CD14-positive monocyte (primary cell): ENCODE data around the gene KDM4C. TPM values are rescaled to one million over a fixed set of nuclear protein-coding genes. Genes with fewer than 3 reads are reported as not detected.
A peak's percentile ranks its signal among the peaks of the same experiment; 100 is the strongest.

Experiments used
- DNase-seq, 3 donors: peaks; one replicate each; pipeline ENCODE4 v3.0.0-alpha.2; 2011 to 2022
- H2AFZ ChIP-seq: 2 replicates; pipeline ENCODE4 v1.6.0; 2012; ENCODE audit warnings: mild to moderate bottlenecking, low read depth, low read length, inconsistent platforms; ENCODE audit not compliant: insufficient read depth, poor library complexity, severe bottlenecking
- H3K27ac ChIP-seq, 2 donors: 1 replicate in 1 of 2; 2 replicates in 1 of 2; pipeline ENCODE4 v1.5.1; 2012 to 2013; ENCODE audit warnings: low read length in 2 of 2, control low read depth in 1 of 2, inconsistent platforms in 1 of 2, low read depth in 1 of 2, mild to moderate bottlenecking in 1 of 2
- H3K27me3 ChIP-seq, 2 donors: one replicate each; pipeline versions ENCODE4 v1.6.0 to v1.6.1; 2011 to 2013; ENCODE audit warnings: low read length in 2 of 2; ENCODE audit not compliant: control insufficient read depth in 2 of 2, insufficient read depth in 2 of 2
- H3K36me3 ChIP-seq, 2 donors: replicated peaks in 1 of 2; 1 replicate in 1 of 2; 2 replicates in 1 of 2; pipeline versions ENCODE4 v1.5.1 to v1.6.1; 2012 to 2013; ENCODE audit warnings: low read length in 2 of 2, control low read depth in 1 of 2, inconsistent platforms in 1 of 2, mild to moderate bottlenecking in 1 of 2; ENCODE audit not compliant: insufficient read depth in 2 of 2, control insufficient read depth in 1 of 2
- H3K4me1 ChIP-seq, 2 donors: 1 replicate in 1 of 2; 2 replicates in 1 of 2; pipeline versions ENCODE4 v1.5.1 to v1.6.1; 2012 to 2013; ENCODE audit warnings: low read length in 2 of 2, control low read depth in 1 of 2, inconsistent platforms in 1 of 2, mild to moderate bottlenecking in 1 of 2, moderate library complexity in 1 of 2; ENCODE audit not compliant: insufficient read depth in 2 of 2, control insufficient read depth in 1 of 2
- H3K4me2 ChIP-seq: replicated peaks from 2 replicates; pipeline ENCODE3; 2012; ENCODE audit warnings: low read length, moderate library complexity, mild to moderate bottlenecking; ENCODE audit not compliant: poor library complexity, severe bottlenecking; ENCODE audit errors: extremely low read depth
- H3K4me3 ChIP-seq, 3 experiments: fragments of 200-600 bp in 1 of 3; sonication (generic) in 1 of 3; replicated peaks in 1 of 3; 1 replicate in 2 of 3; 2 replicates in 1 of 3; pipeline ENCODE4 v1.5.1; 2011 to 2013; ENCODE audit warnings: low read length in 3 of 3, mild to moderate bottlenecking in 3 of 3, control low read depth in 2 of 3, low read depth in 2 of 3, inconsistent platforms in 1 of 3, moderate library complexity in 1 of 3
- H3K79me2 ChIP-seq: 2 replicates; pipeline ENCODE4 v1.6.0; 2012; ENCODE audit warnings: mild to moderate bottlenecking, control low read depth, inconsistent platforms, low read length, moderate library complexity; ENCODE audit not compliant: insufficient read depth
- H3K9ac ChIP-seq: 2 replicates; pipeline ENCODE4 v1.6.0; 2017; ENCODE audit warnings: low read length, mild to moderate bottlenecking; ENCODE audit not compliant: insufficient read depth, poor library complexity, severe bottlenecking
- H3K9me3 ChIP-seq, 2 donors: replicated peaks in 1 of 2; 1 replicate in 1 of 2; 2 replicates in 1 of 2; pipeline versions ENCODE4 v1.5.1 to v1.6.1; 2012 to 2013; ENCODE audit warnings: low read length in 2 of 2, control low read depth in 1 of 2; ENCODE audit not compliant: control insufficient read depth in 1 of 2, insufficient read depth in 1 of 2
- H4K20me1 ChIP-seq: 2 replicates; pipeline ENCODE4 v1.6.0; 2012; ENCODE audit warnings: mild to moderate bottlenecking, low read length, control low read depth, moderate library complexity; ENCODE audit not compliant: insufficient read depth
- H3K27ac Mint-ChIP-seq, 7 donors: one replicate each; pipeline ENCODE4 v1.8.0; 2020; ENCODE audit warnings: mild to moderate bottlenecking in 7 of 7, mixed read lengths in 7 of 7, moderate library complexity in 6 of 7, inconsistent platforms in 2 of 7
- H3K27me3 Mint-ChIP-seq, 3 donors: one replicate each; pipeline ENCODE4 v1.8.0; 2021 to 2022; ENCODE audit warnings: low read depth in 3 of 3, mild to moderate bottlenecking in 3 of 3, mixed read lengths in 3 of 3, moderate library complexity in 3 of 3, inconsistent platforms in 1 of 3
- H3K36me3 Mint-ChIP-seq, 2 donors: one replicate each; pipeline ENCODE4 v1.8.0; 2020; ENCODE audit warnings: mixed read lengths in 2 of 2, inconsistent platforms in 1 of 2, mild to moderate bottlenecking in 1 of 2
- H3K4me1 Mint-ChIP-seq: one replicate; pipeline ENCODE4 v1.8.0; 2020; ENCODE audit warnings: mild to moderate bottlenecking, mixed read lengths
- H3K4me3 Mint-ChIP-seq, 2 donors: one replicate each; pipeline ENCODE4 v1.8.0; 2020; ENCODE audit warnings: mild to moderate bottlenecking in 2 of 2, mixed read lengths in 2 of 2, moderate library complexity in 1 of 2
- H3K9me3 Mint-ChIP-seq, 7 donors: one replicate each; pipeline ENCODE4 v1.8.0; 2020 to 2022; ENCODE audit warnings: mixed read lengths in 7 of 7, mild to moderate bottlenecking in 6 of 7, moderate library complexity in 6 of 7, inconsistent platforms in 2 of 7
- CTCF ChIP-seq: fragments of 200-600 bp; IDR thresholded peaks from one replicate; pipeline ENCODE4 v1.8.0; 2022; ENCODE audit warnings: antibody characterized with exemption, mild to moderate bottlenecking
- WGBS: methylation state at CpG from one replicate; pipeline ENCODE4 v1.1.5; 2013; ENCODE audit warnings: missing lambda C conversion rate; ENCODE audit not compliant: insufficient coverage; 5-methylcytosine and 5-hydroxymethylcytosine counted together
- intact Hi-C, 2 donors: fragments of 100-400 bp; cut with micrococcal nuclease; formaldehyde crosslinking; loops; one replicate each; pipeline versions ENCODE4 v1.15.0 to v1.15.1; 2023
- polyA plus RNA-seq, 3 donors: library from polyadenylated mRNA; depleted of rRNA in 1 of 3; unstranded in 2 of 3; stranded (reverse) in 1 of 3; fragments of 300-500 nt in 2 of 3; fragments of >200 nt in 1 of 3; fragmentation: Illumina TruSeq in 2 of 3; gene quantifications; 1 replicate in 2 of 3; 2 replicates in 1 of 3; pipeline ENCODE4 v1.2.3, GENCODE V29; 2012 to 2021

Gene KDM4C
- polyA plus RNA-seq, 3 donors = 15.2 to 36.2 (median 17.1) TPM

GRCh38 chr9:7145361-7146069 lies 387.7 kb downstream of the KDM4C start:
- no peak overlapping the region for H3K4me3 ChIP-seq
- intact Hi-C loops = no loop called here
- H3K4me1 ChIP-seq = peaks cover 17 to 18% of the 10 kb centered on the region in 2 donors
- Mint-ChIP-seq H3K4me1 (peaks cover 17% of the 10 kb centered on the region), H3K36me3 (peaks cover 45 to 49% of the 10 kb centered on the region in 2 donors), H3K27ac (peak overlapping the region in 1 of 7 donors; percentile 38), H3K4me3 (no peak overlapping the region), H3K27me3 (no peaks in the 10 kb centered on the region), H3K9me3 (peaks cover 0 to 5% (median 3%) of the 10 kb centered on the region in 7 donors)
- WGBS = 100% methylated on average over 1 of the region's 8 CpGs
- peaks cover 12 to 41% of the 10 kb centered on the region in 2 donors for H3K36me3 ChIP-seq
- peaks cover 3% of the 10 kb centered on the region for H4K20me1 ChIP-seq
- no peak for TF ChIP-seq CTCF
- H2AFZ ChIP-seq = no peak overlapping the region
- H3K79me2 ChIP-seq = no peaks in the 10 kb centered on the region
- H3K9me3 ChIP-seq = peaks cover 0 to 6% of the 10 kb centered on the region in 2 donors
- no peak for DNase-seq
- H3K27ac ChIP-seq = no peak overlapping the region
- H3K4me2 ChIP-seq = no peak overlapping the region
- no peaks in the 10 kb centered on the region for H3K27me3 ChIP-seq
- H3K9ac ChIP-seq = no peak overlapping the region

GRCh38 chr9:7146582-7146981 lies 388.8 kb downstream of the KDM4C start:
- WGBS = 78% methylated on average over 2 of the region's 5 CpGs
- Mint-ChIP-seq H3K27me3 (no peaks in the 10 kb centered on the region), H3K4me3 (no peak overlapping the region), H3K36me3 (peaks cover 38 to 49% of the 10 kb centered on the region in 2 donors), H3K27ac (no peak overlapping the region), H3K4me1 (peaks cover 24% of the 10 kb centered on the region), H3K9me3 (peaks cover 0 to 5% (median 3%) of the 10 kb centered on the region in 7 donors)
- Histone ChIP-seq H3K27me3 (no peaks in the 10 kb centered on the region), H3K36me3 (peaks cover 12 to 41% of the 10 kb centered on the region in 2 donors), H2AFZ (no peak overlapping the region), H3K4me2 (no peak overlapping the region), H3K27ac (no peak overlapping the region), H3K4me1 (peaks cover 24 to 25% of the 10 kb centered on the region in 2 donors), H3K79me2 (no peaks in the 10 kb centered on the region), H4K20me1 (peaks cover 3% of the 10 kb centered on the region), H3K4me3 (no peak overlapping the region), H3K9ac (no peak overlapping the region), H3K9me3 (peaks cover 0 to 6% of the 10 kb centered on the region in 2 donors)
- TF ChIP-seq CTCF = no peak
- no peak for DNase-seq
- intact Hi-C loops = no loop called here
